H9 (cell line): ENCODE measurements around the gene IRAK1BP1. TPM values are rescaled to one million over a fixed set of nuclear protein-coding genes. Genes with fewer than 3 reads are reported as not detected.

Experiments used
- DNase-seq: peaks from one replicate; pipeline ENCODE4 v3.0.0-alpha.2; 2017
- H2AFZ ChIP-seq: one replicate; pipeline ENCODE4 v1.6.1; 2013; ENCODE audit warnings: mild to moderate bottlenecking, low read length, control low read depth, moderate library complexity
- H2AK5ac ChIP-seq: 2 replicates; pipeline ENCODE4 v1.6.1; 2013; ENCODE audit warnings: low read length, control low read depth, mixed read lengths; ENCODE audit not compliant: insufficient read length
- H2BK120ac ChIP-seq: one replicate; pipeline ENCODE4 v1.6.1; 2013; ENCODE audit warnings: low read depth, mild to moderate bottlenecking, low read length, control low read depth, inconsistent platforms; ENCODE audit not compliant: poor library complexity, severe bottlenecking
- H2BK12ac ChIP-seq: 2 replicates; pipeline ENCODE4 v1.6.1; 2013; ENCODE audit warnings: low read length, control low read depth, mixed read lengths, low read depth; ENCODE audit not compliant: insufficient read length
- H2BK15ac ChIP-seq: 2 replicates; pipeline ENCODE4 v1.6.1; 2013; ENCODE audit warnings: low read depth, low read length, control low read depth
- H2BK20ac ChIP-seq: one replicate; pipeline ENCODE4 v1.6.1; 2013; ENCODE audit warnings: low read depth, mild to moderate bottlenecking, low read length, control low read depth, inconsistent platforms; ENCODE audit not compliant: poor library complexity, severe bottlenecking
- H2BK5ac ChIP-seq: 2 replicates; pipeline ENCODE4 v1.6.1; 2013; ENCODE audit warnings: low read length, control low read depth, mixed read lengths; ENCODE audit not compliant: insufficient read length
- H3K14ac ChIP-seq: 2 replicates; pipeline ENCODE4 v1.6.1; 2013; ENCODE audit warnings: low read length, control low read depth; ENCODE audit not compliant: insufficient read depth
- H3K18ac ChIP-seq: 2 replicates; pipeline ENCODE4 v1.6.1; 2013; ENCODE audit warnings: low read depth, mild to moderate bottlenecking, mixed read lengths, low read length, control low read depth; ENCODE audit not compliant: insufficient read length
- H3K23ac ChIP-seq: 2 replicates; pipeline ENCODE4 v1.6.1; 2013; ENCODE audit warnings: low read length, control low read depth, mixed read lengths, low read depth; ENCODE audit not compliant: insufficient read length
- H3K23me2 ChIP-seq: 2 replicates; pipeline ENCODE4 v1.6.1; 2013; ENCODE audit warnings: low read depth, mild to moderate bottlenecking, mixed read lengths, low read length, control low read depth; ENCODE audit not compliant: insufficient read length, poor library complexity, severe bottlenecking
- H3K27ac ChIP-seq: 2 replicates; pipeline ENCODE4 v1.5.1; 2013; ENCODE audit warnings: low read length, control low read depth, mixed read lengths, low read depth; ENCODE audit not compliant: insufficient read length
- H3K27me3 ChIP-seq: 2 replicates; pipeline ENCODE4 v1.6.1; 2013; ENCODE audit warnings: low read length, control low read depth, inconsistent platforms; ENCODE audit not compliant: insufficient read depth
- H3K4ac ChIP-seq: 2 replicates; pipeline ENCODE4 v1.6.1; 2013; ENCODE audit warnings: low read depth, mild to moderate bottlenecking, control low read depth, inconsistent platforms, low read length, moderate library complexity
- H3K4me1 ChIP-seq: 2 replicates; pipeline ENCODE4 v1.6.1; 2013; ENCODE audit warnings: low read length, control low read depth, inconsistent platforms; ENCODE audit not compliant: insufficient read depth
- H3K4me2 ChIP-seq: 2 replicates; pipeline ENCODE4 v1.6.1; 2013; ENCODE audit warnings: low read length, control low read depth, mixed read lengths; ENCODE audit not compliant: insufficient read length, insufficient read depth
- H3K56ac ChIP-seq: 2 replicates; pipeline ENCODE4 v1.6.1; 2013; ENCODE audit warnings: low read depth, mild to moderate bottlenecking, mixed read lengths, low read length, control low read depth; ENCODE audit not compliant: insufficient read length
- H3K79me1 ChIP-seq: 2 replicates; pipeline ENCODE4 v1.6.1; 2013; ENCODE audit warnings: low read depth, mild to moderate bottlenecking, moderate library complexity, low read length, control low read depth, inconsistent platforms; ENCODE audit not compliant: insufficient read depth, poor library complexity, severe bottlenecking
- H3K79me2 ChIP-seq: 2 replicates; pipeline ENCODE4 v1.6.1; 2013; ENCODE audit warnings: low read length, control low read depth, inconsistent platforms; ENCODE audit not compliant: insufficient read depth
- H3K9ac ChIP-seq: 2 replicates; pipeline ENCODE4 v1.6.1; 2013; ENCODE audit warnings: low read length, control low read depth, mixed read lengths; ENCODE audit not compliant: insufficient read length; ENCODE audit errors: extremely low read depth
- H3K9me3 ChIP-seq: one replicate; pipeline ENCODE4 v1.6.1; 2013; ENCODE audit warnings: low read depth, low read length, inconsistent platforms; ENCODE audit not compliant: control insufficient read depth
- H3T11ph ChIP-seq: one replicate; pipeline ENCODE4 v1.6.1; 2013; ENCODE audit warnings: mild to moderate bottlenecking, low read length, control low read depth, inconsistent platforms
- H4K20me1 ChIP-seq: one replicate; pipeline ENCODE4 v1.6.1; 2013; ENCODE audit not compliant: control insufficient read depth, insufficient read length, insufficient read depth
- H4K5ac ChIP-seq: 2 replicates; pipeline ENCODE4 v1.6.1; 2013; ENCODE audit warnings: low read depth, mild to moderate bottlenecking, mixed read lengths, low read length, control low read depth; ENCODE audit not compliant: insufficient read length
- H4K8ac ChIP-seq: replicated peaks from 2 replicates; pipeline ENCODE4 v1.6.1; 2013; ENCODE audit warnings: low read length, control low read depth, mixed read lengths, low read depth; ENCODE audit not compliant: insufficient read length
- H4K91ac ChIP-seq: 2 replicates; pipeline ENCODE4 v1.6.1; 2013; ENCODE audit warnings: low read depth, mild to moderate bottlenecking, moderate library complexity, mixed read lengths, low read length, control low read depth; ENCODE audit not compliant: insufficient read length
- H3K27ac Mint-ChIP-seq, 3 experiments: 2 replicates in 2 of 3; 3 replicates in 1 of 3; pipeline ENCODE4 v1.8.0; 2020 to 2021; ENCODE audit warnings: mixed read lengths in 3 of 3, mild to moderate bottlenecking in 1 of 3, moderate library complexity in 1 of 3
- H3K27me3 Mint-ChIP-seq: 2 replicates; pipeline ENCODE4 v1.8.0; 2021; ENCODE audit warnings: low read depth, mild to moderate bottlenecking, moderate library complexity, mixed read lengths
- H3K36me3 Mint-ChIP-seq, 3 experiments: 2 replicates in 2 of 3; 3 replicates in 1 of 3; pipeline ENCODE4 v1.8.0; 2020 to 2021; ENCODE audit warnings: low read depth in 3 of 3, mixed read lengths in 3 of 3; ENCODE audit not compliant: insufficient read depth in 1 of 3
- H3K4me1 Mint-ChIP-seq, 2 experiments: 2 replicates each; pipeline ENCODE4 v1.8.0; 2020; ENCODE audit warnings: mixed read lengths in 2 of 2
- H3K4me3 Mint-ChIP-seq, 2 experiments: 2 replicates in 1 of 2; 3 replicates in 1 of 2; pipeline ENCODE4 v1.8.0; 2020 to 2021; ENCODE audit warnings: mild to moderate bottlenecking in 2 of 2, mixed read lengths in 2 of 2, moderate library complexity in 1 of 2
- H3K9me3 Mint-ChIP-seq, 2 experiments: 2 replicates in 1 of 2; 3 replicates in 1 of 2; pipeline ENCODE4 v1.8.0; 2020; ENCODE audit warnings: mild to moderate bottlenecking in 2 of 2, mixed read lengths in 2 of 2, moderate library complexity in 1 of 2
- CTCF ChIP-seq: fragments of 200-600 bp; sonication (generic); conservative IDR thresholded peaks from 3 replicates; pipeline ENCODE4 v1.8.0; 2021; ENCODE audit warnings: antibody characterized with exemption, mild to moderate bottlenecking
- WGBS: extraction: QIAGEN DNeasy Blood & Tissue Kit; methylation state at CpG from one replicate; pipeline ENCODE4 v1.1.7; 2013; ENCODE audit warnings: missing lambda C conversion rate, low lambda C conversion rate, mixed read lengths; ENCODE audit not compliant: insufficient read length; ENCODE audit errors: extremely low coverage; 5-methylcytosine and 5-hydroxymethylcytosine counted together
- total RNA-seq: library from RNA; stranded (reverse); gene quantifications from 2 replicates; pipeline ENCODE4 v1.2.1, GENCODE V29; 2021

Gene IRAK1BP1
- total RNA-seq, 1 experiment from 2014 or later: 3.8 TPM

DNA sequence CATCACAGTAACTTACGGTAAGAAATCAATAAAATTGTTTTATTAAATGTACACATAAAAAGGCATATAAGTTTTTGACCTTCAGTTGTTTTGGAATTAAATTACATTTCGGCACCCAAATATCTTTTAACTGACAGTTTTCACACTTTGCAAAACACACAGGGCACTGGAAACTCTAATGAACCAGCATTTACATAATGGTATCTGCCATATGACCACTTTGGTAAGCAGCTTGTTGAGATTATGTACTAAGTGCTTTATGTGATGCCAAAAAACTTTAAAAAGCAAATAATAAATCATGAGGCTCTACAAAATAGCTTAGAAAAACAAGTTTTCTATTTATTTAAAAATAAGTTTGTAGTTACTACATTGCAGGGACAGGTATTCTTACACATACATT lies 68.2 kb downstream of the IRAK1BP1 start:
- Histone ChIP-seq H3K79me1 (no peaks in the 10 kb centered on the region), H3K23me2 (no peaks in the 10 kb centered on the region), H3K4me2 (no peak overlapping the region), H3K79me2 (no peaks in the 10 kb centered on the region), H2BK20ac (no peak overlapping the region), H3T11ph (no peak overlapping the region), H3K27ac (no peak overlapping the region), H2BK15ac (no peak overlapping the region), H3K9ac (no peak overlapping the region), H3K9me3 (no peaks in the 10 kb centered on the region), H3K56ac (no peak overlapping the region), H4K8ac (no peak overlapping the region), H2BK12ac (no peak overlapping the region), H3K18ac (no peak overlapping the region), H3K14ac (no peak overlapping the region), H3K27me3 (no peaks in the 10 kb centered on the region), H3K23ac (no peak overlapping the region), H3K4me1 (no peaks in the 10 kb centered on the region), H2BK120ac (no peak overlapping the region), H4K91ac (no peak overlapping the region), H2AK5ac (no peak overlapping the region), H2AFZ (no peak overlapping the region), H3K4ac (no peak overlapping the region), H2BK5ac (no peak overlapping the region), H4K5ac (no peak overlapping the region), H4K20me1 (no peaks in the 10 kb centered on the region)
- no peaks in the 10 kb centered on the region for H3K27me3 Mint-ChIP-seq
- peaks cover 3 to 16% (median 8%) of the 10 kb centered on the region in 3 experiments; a peak in 6 of 7 replicates for H3K36me3 Mint-ChIP-seq
- no peak for TF ChIP-seq CTCF
- no peak overlapping the region for H3K4me3 Mint-ChIP-seq
- WGBS: no CpG with 5 or more reads among the region's 2 CpGs
- H3K4me1 Mint-ChIP-seq: no peaks in the 10 kb centered on the region
- DNase-seq: no peak
- H3K9me3 Mint-ChIP-seq: peaks cover 0 to 3% of the 10 kb centered on the region in 2 experiments; a peak in 1 of 5 replicates
- no peak overlapping the region for H3K27ac Mint-ChIP-seq
